Measurements from ENCODE around the gene SLC44A5.

DNA sequence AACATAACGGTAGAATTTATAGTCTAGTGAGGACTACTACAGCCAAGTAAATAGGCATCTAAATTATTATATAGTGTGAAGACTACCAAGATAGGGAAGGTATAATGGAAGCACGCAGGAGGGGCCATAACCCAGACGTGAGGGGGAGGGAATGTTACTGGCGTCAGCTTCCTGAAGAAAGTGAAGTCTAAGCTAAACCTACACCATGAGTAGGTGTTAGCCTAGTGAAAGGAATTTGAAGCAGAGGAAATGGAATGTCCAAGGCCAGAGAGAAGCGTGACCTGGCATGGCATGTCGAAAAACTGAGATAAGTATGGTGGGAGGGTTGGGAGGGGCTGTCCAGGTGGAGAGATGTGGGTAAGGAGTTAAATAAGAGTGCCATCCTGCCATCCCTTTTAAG, 140.5 kb downstream of the SLC44A5 start:
- TF ChIP-seq CHD2 (IDR thresholded peaks at IDR 0.05; ENCODE audit: low read length, partially characterized antibody) (no peak), POLR2A (IDR thresholded peaks at IDR 0.05; ENCODE audit: low read length) (no peak), RCOR1 (IDR thresholded peaks at IDR 0.05; ENCODE audit: low read depth, low read length) (no peak), SMC3 (IDR thresholded peaks at IDR 0.05) (no peak), CEBPB (IDR thresholded peaks at IDR 0.05) (no peak), JUNB (IDR thresholded peaks at IDR 0.05) (no peak), KDM5A (IDR thresholded peaks at IDR 0.05) (no peak), EP300 (IDR thresholded peaks at IDR 0.05) (no peak)
- TF ChIP-seq, protein P1, sequence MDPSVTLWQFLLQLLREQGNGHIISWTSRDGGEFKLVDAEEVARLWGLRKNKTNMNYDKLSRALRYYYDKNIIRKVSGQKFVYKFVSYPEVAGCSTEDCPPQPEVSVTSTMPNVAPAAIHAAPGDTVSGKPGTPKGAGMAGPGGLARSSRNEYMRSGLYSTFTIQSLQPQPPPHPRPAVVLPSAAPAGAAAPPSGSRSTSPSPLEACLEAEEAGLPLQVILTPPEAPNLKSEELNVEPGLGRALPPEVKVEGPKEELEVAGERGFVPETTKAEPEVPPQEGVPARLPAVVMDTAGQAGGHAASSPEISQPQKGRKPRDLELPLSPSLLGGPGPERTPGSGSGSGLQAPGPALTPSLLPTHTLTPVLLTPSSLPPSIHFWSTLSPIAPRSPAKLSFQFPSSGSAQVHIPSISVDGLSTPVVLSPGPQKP (IDR thresholded peaks at IDR 0.05; ENCODE audit: low read depth, low read length), result no peak
- TF ChIP-seq, protein P2, sequence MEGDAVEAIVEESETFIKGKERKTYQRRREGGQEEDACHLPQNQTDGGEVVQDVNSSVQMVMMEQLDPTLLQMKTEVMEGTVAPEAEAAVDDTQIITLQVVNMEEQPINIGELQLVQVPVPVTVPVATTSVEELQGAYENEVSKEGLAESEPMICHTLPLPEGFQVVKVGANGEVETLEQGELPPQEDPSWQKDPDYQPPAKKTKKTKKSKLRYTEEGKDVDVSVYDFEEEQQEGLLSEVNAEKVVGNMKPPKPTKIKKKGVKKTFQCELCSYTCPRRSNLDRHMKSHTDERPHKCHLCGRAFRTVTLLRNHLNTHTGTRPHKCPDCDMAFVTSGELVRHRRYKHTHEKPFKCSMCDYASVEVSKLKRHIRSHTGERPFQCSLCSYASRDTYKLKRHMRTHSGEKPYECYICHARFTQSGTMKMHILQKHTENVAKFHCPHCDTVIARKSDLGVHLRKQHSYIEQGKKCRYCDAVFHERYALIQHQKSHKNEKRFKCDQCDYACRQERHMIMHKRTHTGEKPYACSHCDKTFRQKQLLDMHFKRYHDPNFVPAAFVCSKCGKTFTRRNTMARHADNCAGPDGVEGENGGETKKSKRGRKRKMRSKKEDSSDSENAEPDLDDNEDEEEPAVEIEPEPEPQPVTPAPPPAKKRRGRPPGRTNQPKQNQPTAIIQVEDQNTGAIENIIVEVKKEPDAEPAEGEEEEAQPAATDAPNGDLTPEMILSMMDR (IDR thresholded peaks at IDR 0.05), result no peak
- TF ChIP-seq, protein P3, sequence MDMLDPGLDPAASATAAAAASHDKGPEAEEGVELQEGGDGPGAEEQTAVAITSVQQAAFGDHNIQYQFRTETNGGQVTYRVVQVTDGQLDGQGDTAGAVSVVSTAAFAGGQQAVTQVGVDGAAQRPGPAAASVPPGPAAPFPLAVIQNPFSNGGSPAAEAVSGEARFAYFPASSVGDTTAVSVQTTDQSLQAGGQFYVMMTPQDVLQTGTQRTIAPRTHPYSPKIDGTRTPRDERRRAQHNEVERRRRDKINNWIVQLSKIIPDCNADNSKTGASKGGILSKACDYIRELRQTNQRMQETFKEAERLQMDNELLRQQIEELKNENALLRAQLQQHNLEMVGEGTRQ (IDR thresholded peaks at IDR 0.05), result no peak
- TF ChIP-seq, protein P4, sequence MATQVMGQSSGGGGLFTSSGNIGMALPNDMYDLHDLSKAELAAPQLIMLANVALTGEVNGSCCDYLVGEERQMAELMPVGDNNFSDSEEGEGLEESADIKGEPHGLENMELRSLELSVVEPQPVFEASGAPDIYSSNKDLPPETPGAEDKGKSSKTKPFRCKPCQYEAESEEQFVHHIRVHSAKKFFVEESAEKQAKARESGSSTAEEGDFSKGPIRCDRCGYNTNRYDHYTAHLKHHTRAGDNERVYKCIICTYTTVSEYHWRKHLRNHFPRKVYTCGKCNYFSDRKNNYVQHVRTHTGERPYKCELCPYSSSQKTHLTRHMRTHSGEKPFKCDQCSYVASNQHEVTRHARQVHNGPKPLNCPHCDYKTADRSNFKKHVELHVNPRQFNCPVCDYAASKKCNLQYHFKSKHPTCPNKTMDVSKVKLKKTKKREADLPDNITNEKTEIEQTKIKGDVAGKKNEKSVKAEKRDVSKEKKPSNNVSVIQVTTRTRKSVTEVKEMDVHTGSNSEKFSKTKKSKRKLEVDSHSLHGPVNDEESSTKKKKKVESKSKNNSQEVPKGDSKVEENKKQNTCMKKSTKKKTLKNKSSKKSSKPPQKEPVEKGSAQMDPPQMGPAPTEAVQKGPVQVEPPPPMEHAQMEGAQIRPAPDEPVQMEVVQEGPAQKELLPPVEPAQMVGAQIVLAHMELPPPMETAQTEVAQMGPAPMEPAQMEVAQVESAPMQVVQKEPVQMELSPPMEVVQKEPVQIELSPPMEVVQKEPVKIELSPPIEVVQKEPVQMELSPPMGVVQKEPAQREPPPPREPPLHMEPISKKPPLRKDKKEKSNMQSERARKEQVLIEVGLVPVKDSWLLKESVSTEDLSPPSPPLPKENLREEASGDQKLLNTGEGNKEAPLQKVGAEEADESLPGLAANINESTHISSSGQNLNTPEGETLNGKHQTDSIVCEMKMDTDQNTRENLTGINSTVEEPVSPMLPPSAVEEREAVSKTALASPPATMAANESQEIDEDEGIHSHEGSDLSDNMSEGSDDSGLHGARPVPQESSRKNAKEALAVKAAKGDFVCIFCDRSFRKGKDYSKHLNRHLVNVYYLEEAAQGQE (IDR thresholded peaks at IDR 0.05), result no peak
- TF ChIP-seq, protein P5, sequence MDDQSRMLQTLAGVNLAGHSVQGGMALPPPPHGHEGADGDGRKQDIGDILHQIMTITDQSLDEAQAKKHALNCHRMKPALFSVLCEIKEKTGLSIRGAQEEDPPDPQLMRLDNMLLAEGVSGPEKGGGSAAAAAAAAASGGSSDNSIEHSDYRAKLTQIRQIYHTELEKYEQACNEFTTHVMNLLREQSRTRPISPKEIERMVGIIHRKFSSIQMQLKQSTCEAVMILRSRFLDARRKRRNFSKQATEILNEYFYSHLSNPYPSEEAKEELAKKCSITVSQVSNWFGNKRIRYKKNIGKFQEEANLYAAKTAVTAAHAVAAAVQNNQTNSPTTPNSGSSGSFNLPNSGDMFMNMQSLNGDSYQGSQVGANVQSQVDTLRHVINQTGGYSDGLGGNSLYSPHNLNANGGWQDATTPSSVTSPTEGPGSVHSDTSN (IDR thresholded peaks at IDR 0.05), result no peak
